CD4-positive, CD25-positive, alpha-beta regulatory T cell (primary cell): ENCODE results near the gene SEMA3A. TPM values are rescaled to one million over a fixed set of nuclear protein-coding genes. Genes with fewer than 3 reads are reported as not detected.

Experiments
- ATAC-seq, 2 donors: fragments of 150-1000 bp; cut with Tn5 transposase; one replicate each; pipeline ENCODE4 v1.10.0; 2021; ENCODE audit warnings: low read depth in 2 of 2, moderate number of reproducible peaks in 2 of 2, moderate library complexity in 1 of 2
- DNase-seq, 3 donors: peaks; one replicate each; pipeline versions ENCODE4 v3.0.0 to v3.0.0-alpha.2; 2012 to 2022; ENCODE audit warnings: mixed read lengths in 1 of 3
- H3K27ac ChIP-seq: one replicate; pipeline ENCODE4 v1.7.0; 2013; ENCODE audit warnings: mild to moderate bottlenecking, low read length; ENCODE audit not compliant: insufficient read depth, poor library complexity, severe bottlenecking
- H3K27me3 ChIP-seq: one replicate; pipeline ENCODE4 v1.7.0; 2013; ENCODE audit warnings: low read length; ENCODE audit not compliant: control insufficient read depth, insufficient read depth
- H3K36me3 ChIP-seq: one replicate; pipeline ENCODE4 v1.7.0; 2013; ENCODE audit warnings: mild to moderate bottlenecking, low read length, moderate library complexity; ENCODE audit not compliant: control insufficient read depth, insufficient read depth
- H3K4me1 ChIP-seq: 2 replicates; pipeline ENCODE4 v1.7.0; 2013; ENCODE audit warnings: mild to moderate bottlenecking, low read length; ENCODE audit not compliant: insufficient read depth, control insufficient read depth, poor library complexity, severe bottlenecking
- H3K4me3 ChIP-seq: one replicate; pipeline ENCODE4 v1.7.0; 2013; ENCODE audit warnings: low read depth, mild to moderate bottlenecking, low read length, moderate library complexity
- H3K9me3 ChIP-seq, 2 experiments: 1 replicate in 1 of 2; 2 replicates in 1 of 2; pipeline ENCODE4 v1.7.0; 2013; ENCODE audit warnings: low read length in 2 of 2, mild to moderate bottlenecking in 1 of 2, moderate library complexity in 1 of 2; ENCODE audit not compliant: control insufficient read depth in 2 of 2
- H3K27ac Mint-ChIP-seq, 3 donors: one replicate each; pipeline ENCODE4 v1.8.0; 2020 to 2022; ENCODE audit warnings: mild to moderate bottlenecking in 3 of 3, mixed read lengths in 3 of 3, moderate library complexity in 2 of 3
- H3K27me3 Mint-ChIP-seq: one replicate; pipeline ENCODE4 v1.8.0; 2022; ENCODE audit warnings: mild to moderate bottlenecking, mixed read lengths
- H3K36me3 Mint-ChIP-seq: one replicate; pipeline ENCODE4 v1.8.0; 2020; ENCODE audit warnings: mixed read lengths
- H3K4me1 Mint-ChIP-seq, 4 donors: one replicate each; pipeline ENCODE4 v1.8.0; 2020 to 2022; ENCODE audit warnings: mixed read lengths in 4 of 4, mild to moderate bottlenecking in 1 of 4
- H3K4me3 Mint-ChIP-seq, 4 donors: one replicate each; pipeline ENCODE4 v1.8.0; 2020 to 2022; ENCODE audit warnings: mild to moderate bottlenecking in 4 of 4, mixed read lengths in 4 of 4, moderate library complexity in 3 of 4
- H3K9me3 Mint-ChIP-seq, 7 donors: one replicate each; pipeline ENCODE4 v1.8.0; 2020 to 2022; ENCODE audit warnings: mixed read lengths in 7 of 7, mild to moderate bottlenecking in 3 of 7, moderate library complexity in 2 of 7
- polyA plus RNA-seq, 4 donors: library from polyadenylated mRNA; unstranded; fragments of 300-500 nt; fragmentation: Illumina TruSeq; gene quantifications; one replicate each; pipeline ENCODE4 v1.2.3, GENCODE V29; 2021
- total RNA-seq: library from RNA; stranded (reverse); gene quantifications from one replicate; pipeline ENCODE4 v1.2.3, GENCODE V29; 2022

The SEMA3A gene
- total and polyA plus RNA-seq, 5 donors from 2014 or later, result not detected

DNA sequence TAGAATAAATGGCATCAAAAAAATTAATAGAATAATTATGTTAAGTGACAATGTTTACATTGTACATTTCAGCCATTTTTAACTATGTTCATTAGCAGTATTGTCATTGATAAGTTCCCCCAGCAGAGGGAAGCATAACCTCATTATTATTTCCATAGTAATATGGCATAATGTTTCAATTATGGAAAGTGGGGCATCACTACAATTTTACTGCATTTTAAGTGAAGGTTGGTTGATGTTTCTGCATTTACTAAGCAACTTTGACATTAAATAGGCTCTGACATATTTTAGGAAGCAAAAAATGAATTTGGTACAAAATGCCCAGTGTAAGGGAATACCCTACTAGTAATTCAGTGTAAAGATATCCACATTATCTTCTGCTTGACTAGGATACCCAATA, 218.3 kb downstream of the SEMA3A start:
- Mint-ChIP-seq H3K27ac (no peak overlapping the region), H3K27me3 (no peaks in the 10 kb centered on the region)
- no peak for ATAC-seq

DNA sequence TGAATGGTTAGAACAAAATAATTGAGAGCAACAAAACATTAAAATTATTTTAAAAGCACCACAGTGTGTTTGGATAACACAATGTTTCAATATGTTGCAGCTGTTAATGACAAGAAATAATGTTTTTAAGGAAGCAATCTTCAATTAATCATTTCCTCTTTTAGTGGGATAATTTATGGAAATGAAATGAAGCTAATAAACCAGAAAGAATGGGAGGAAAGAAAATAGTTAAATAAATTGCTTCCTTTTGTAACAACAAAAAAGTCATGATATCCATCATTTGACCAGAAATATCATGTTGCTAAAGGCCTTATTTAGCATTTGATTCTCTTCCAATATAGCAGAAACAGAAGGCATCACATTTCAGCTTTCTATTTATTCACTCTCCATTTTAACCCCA, 224.5 kb downstream of the SEMA3A start:
- no peak overlapping the region for H3K4me3 ChIP-seq
- Mint-ChIP-seq H3K4me1 (peaks cover 0 to 4% (median 0%) of the 10 kb centered on the region in 4 donors), H3K9me3 (peaks cover 0 to 2% (median 0%) of the 10 kb centered on the region in 7 donors), H3K27ac (no peak overlapping the region), H3K4me3 (no peak overlapping the region), H3K27me3 (no peaks in the 10 kb centered on the region), H3K36me3 (no peaks in the 10 kb centered on the region)
- no peak for ATAC-seq
- no peaks in the 10 kb centered on the region for H3K9me3 ChIP-seq
- H3K36me3 ChIP-seq, result no peaks in the 10 kb centered on the region
- H3K27ac ChIP-seq, result no peak overlapping the region
- DNase-seq, result no peak
- no peaks in the 10 kb centered on the region for H3K4me1 ChIP-seq
- no peaks in the 10 kb centered on the region for H3K27me3 ChIP-seq

More for the DNA sequence above, 218.3 kb downstream of the SEMA3A start:
- Mint-ChIP-seq H3K4me3 (no peak overlapping the region), H3K9me3 (no peaks in the 10 kb centered on the region), H3K4me1 (peaks cover 0 to 4% (median 0%) of the 10 kb centered on the region in 4 donors), H3K36me3 (no peaks in the 10 kb centered on the region)
- H3K9me3 ChIP-seq, result no peaks in the 10 kb centered on the region
- H3K27me3 ChIP-seq, result no peaks in the 10 kb centered on the region
- no peaks in the 10 kb centered on the region for H3K36me3 ChIP-seq
- H3K4me3 ChIP-seq, result no peak overlapping the region
- H3K27ac ChIP-seq, result no peak overlapping the region
- DNase-seq, result peak in 2 of 3 donors; percentile 19 to 29
- no peaks in the 10 kb centered on the region for H3K4me1 ChIP-seq

GRCh38 chr7:83964318-83964717, 230.3 kb downstream of the SEMA3A start:
- Mint-ChIP-seq H3K4me3 (no peak overlapping the region), H3K27me3 (no peaks in the 10 kb centered on the region), H3K4me1 (no peaks in the 10 kb centered on the region), H3K9me3 (peaks cover 0 to 4% (median 0%) of the 10 kb centered on the region in 7 donors), H3K36me3 (no peaks in the 10 kb centered on the region), H3K27ac (no peak overlapping the region)
- no peak for DNase-seq
- Histone ChIP-seq H3K36me3 (no peaks in the 10 kb centered on the region), H3K4me1 (no peaks in the 10 kb centered on the region), H3K9me3 (no peaks in the 10 kb centered on the region), H3K27me3 (no peaks in the 10 kb centered on the region), H3K27ac (no peak overlapping the region), H3K4me3 (no peak overlapping the region)
- ATAC-seq, result no peak

GRCh38 chr7:83957333-83957732, 237.3 kb downstream of the SEMA3A start:
- ATAC-seq (no peak), DNase-seq (no peak)
- H3K9me3 ChIP-seq, result no peaks in the 10 kb centered on the region
- no peaks in the 10 kb centered on the region for H3K4me1 ChIP-seq
- no peaks in the 10 kb centered on the region for H3K27me3 ChIP-seq
- H3K36me3 Mint-ChIP-seq, result no peaks in the 10 kb centered on the region
- H3K4me3 Mint-ChIP-seq, result no peak overlapping the region
- no peak overlapping the region for H3K4me3 ChIP-seq
- H3K27me3 Mint-ChIP-seq, result no peaks in the 10 kb centered on the region
- no peaks in the 10 kb centered on the region for H3K36me3 ChIP-seq
- no peaks in the 10 kb centered on the region for H3K4me1 Mint-ChIP-seq
- no peak overlapping the region for H3K27ac Mint-ChIP-seq
- H3K27ac ChIP-seq, result no peak overlapping the region
- peaks cover 0 to 6% (median 0%) of the 10 kb centered on the region in 7 donors for H3K9me3 Mint-ChIP-seq

DNA sequence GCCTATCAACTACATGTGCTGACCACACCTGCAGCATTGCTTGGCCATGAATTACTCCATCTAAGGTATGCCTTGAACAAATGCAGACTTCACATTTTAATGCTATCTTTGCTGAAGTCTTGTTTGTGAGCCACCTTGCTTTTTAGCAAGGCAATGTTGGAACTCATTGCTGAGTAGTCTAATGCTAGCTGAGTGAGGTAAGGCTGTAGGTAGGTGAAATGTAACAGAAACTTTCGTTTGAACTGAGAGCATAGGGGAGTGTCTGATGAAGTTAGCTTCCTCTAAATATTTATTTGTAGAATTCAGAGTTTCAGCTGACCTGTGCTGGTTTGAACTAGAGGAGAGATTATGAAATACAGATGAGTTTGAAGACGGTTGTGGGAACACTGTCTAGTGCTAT, 238.5 kb downstream of the SEMA3A start:
- no peak overlapping the region for H3K27ac ChIP-seq
- H3K27me3 ChIP-seq, result no peaks in the 10 kb centered on the region
- Mint-ChIP-seq H3K4me1 (no peaks in the 10 kb centered on the region), H3K27ac (no peak overlapping the region), H3K27me3 (no peaks in the 10 kb centered on the region), H3K36me3 (no peaks in the 10 kb centered on the region), H3K9me3 (peaks cover 0 to 6% (median 0%) of the 10 kb centered on the region in 7 donors), H3K4me3 (no peak overlapping the region)
- no peaks in the 10 kb centered on the region for H3K36me3 ChIP-seq
- H3K4me1 ChIP-seq, result no peaks in the 10 kb centered on the region
- DNase-seq (no peak), ATAC-seq (no peak)
- H3K9me3 ChIP-seq, result no peaks in the 10 kb centered on the region
- no peak overlapping the region for H3K4me3 ChIP-seq

DNA sequence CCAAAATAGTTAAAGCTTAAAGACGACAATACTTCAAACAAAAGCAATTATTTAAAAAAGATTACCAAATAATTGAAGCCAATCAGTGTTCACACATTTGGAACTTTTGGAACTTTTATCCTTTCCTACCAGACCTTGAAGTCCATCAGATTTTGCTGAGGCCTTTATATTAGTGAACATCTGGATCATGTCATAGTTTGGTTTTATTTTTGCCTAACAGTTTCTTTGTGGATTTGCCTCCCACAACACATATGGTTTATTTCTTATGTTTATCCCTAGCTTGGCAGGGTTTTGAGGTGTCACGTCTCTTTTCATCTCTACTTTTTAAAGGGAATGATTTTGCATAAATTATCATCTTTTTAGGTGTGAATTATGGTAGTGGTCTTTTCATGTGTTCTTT, 242.4 kb downstream of the SEMA3A start:
- H3K27me3 Mint-ChIP-seq, result no peaks in the 10 kb centered on the region
- Histone ChIP-seq H3K27me3 (no peaks in the 10 kb centered on the region), H3K27ac (no peak overlapping the region), H3K9me3 (no peaks in the 10 kb centered on the region), H3K4me1 (no peaks in the 10 kb centered on the region), H3K4me3 (no peak overlapping the region), H3K36me3 (no peaks in the 10 kb centered on the region)
- H3K9me3 Mint-ChIP-seq, result peaks cover 0 to 14% (median 0%) of the 10 kb centered on the region in 7 donors
- no peak overlapping the region for H3K4me3 Mint-ChIP-seq
- H3K27ac Mint-ChIP-seq, result no peak overlapping the region
- H3K4me1 Mint-ChIP-seq, result no peaks in the 10 kb centered on the region
- ATAC-seq (no peak), DNase-seq (no peak)
- no peaks in the 10 kb centered on the region for H3K36me3 Mint-ChIP-seq

- Mint-ChIP-seq H3K4me1 (no peaks in the 10 kb centered on the region), H3K27me3 (no peaks in the 10 kb centered on the region), H3K4me3 (no peak overlapping the region), H3K36me3 (no peaks in the 10 kb centered on the region), H3K9me3 (peaks cover 0 to 10% (median 0%) of the 10 kb centered on the region in 7 donors), H3K27ac (peak overlapping the region in 1 of 3 donors; percentile 63)
- DNase-seq (peak in 1 of 3 donors; percentile 7), ATAC-seq (no peak)
- H3K27ac ChIP-seq, result no peak overlapping the region
- no peak overlapping the region for H3K4me3 ChIP-seq
- H3K36me3 ChIP-seq, result no peaks in the 10 kb centered on the region
- H3K4me1 ChIP-seq, result no peaks in the 10 kb centered on the region
- no peaks in the 10 kb centered on the region for H3K9me3 ChIP-seq
- no peaks in the 10 kb centered on the region for H3K27me3 ChIP-seq
Observed at GRCh38 chr7:83947260-83947659, 247.3 kb downstream of the SEMA3A start.

DNA sequence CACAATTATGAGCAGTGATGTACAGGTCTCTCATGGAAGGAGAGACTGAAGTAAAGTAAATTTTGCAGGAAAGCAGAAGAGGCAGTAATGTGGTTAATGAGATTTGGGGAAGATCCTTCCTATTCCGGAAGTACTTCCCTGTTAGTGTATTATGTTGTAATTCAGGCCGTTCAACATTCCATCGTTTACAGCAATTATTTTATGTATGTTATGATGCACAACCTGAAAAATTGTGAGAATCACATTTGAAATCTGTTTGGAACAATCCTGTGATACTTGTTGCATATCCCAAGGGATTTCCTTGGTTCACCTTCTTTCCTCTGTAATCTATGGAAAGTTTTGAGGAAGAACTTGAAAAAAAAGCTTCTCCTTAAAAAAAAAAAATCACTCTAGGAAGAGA, 247.8 kb downstream of the SEMA3A start:
- Mint-ChIP-seq H3K9me3 (peaks cover 0 to 10% (median 0%) of the 10 kb centered on the region in 7 donors), H3K4me1 (no peaks in the 10 kb centered on the region), H3K27ac (no peak overlapping the region), H3K36me3 (no peaks in the 10 kb centered on the region), H3K4me3 (no peak overlapping the region), H3K27me3 (no peaks in the 10 kb centered on the region)
- Histone ChIP-seq H3K27ac (no peak overlapping the region), H3K9me3 (no peaks in the 10 kb centered on the region), H3K36me3 (no peaks in the 10 kb centered on the region), H3K27me3 (no peaks in the 10 kb centered on the region), H3K4me3 (no peak overlapping the region), H3K4me1 (no peaks in the 10 kb centered on the region)
- DNase-seq, result no peak
- no peak for ATAC-seq
